EH (cell line): ENCODE results near the gene PUS7.
"Not testable (repeated sequence)": the region's sequence is repeated elsewhere in the genome, so short reads cannot be mapped to it uniquely, and the experiment has no call there.

Experiments used
- DNase-seq: peaks from one replicate; pipeline ENCODE4 v3.0.0-alpha.2; 2015; ENCODE audit warnings: low read depth

PUS7 gene

GRCh38 chr7:105444342-105444987 lies 77.6 kb downstream of the PUS7 start:
- DNase-seq: no peak

GRCh38 chr7:105442214-105442613 lies 79.9 kb downstream of the PUS7 start:
- DNase-seq: not testable (repeated sequence)

- peak; percentile 98 for DNase-seq
Observed at GRCh38 chr7:105439174-105439893, 82.7 kb downstream of the PUS7 start.

GRCh38 chr7:105438847-105439173 lies 83.3 kb downstream of the PUS7 start:
- no peak for DNase-seq

- no peak for DNase-seq
Observed at GRCh38 chr7:105438254-105438653, 83.8 kb downstream of the PUS7 start.

GRCh38 chr7:105437356-105437755 lies 84.7 kb downstream of the PUS7 start:
- DNase-seq: not testable (repeated sequence)

- peak; percentile 57 for DNase-seq
Observed at GRCh38 chr7:105429746-105430612, 92.1 kb downstream of the PUS7 start.

- DNase-seq: no peak
Observed at GRCh38 chr7:105426606-105427146, 95.4 kb downstream of the PUS7 start.

GRCh38 chr7:105423987-105424386 lies 98.1 kb downstream of the PUS7 start:
- DNase-seq: no peak

GRCh38 chr7:105413887-105414437 lies 108.1 kb downstream of the PUS7 start:
- peak; percentile 27 for DNase-seq

- not testable (repeated sequence) for DNase-seq
Observed at GRCh38 chr7:105410774-105411173, 111.3 kb downstream of the PUS7 start.

- not testable (repeated sequence) for DNase-seq
Observed at GRCh38 chr7:105409775-105410174, 112.3 kb downstream of the PUS7 start.

- no peak for DNase-seq
Observed at GRCh38 chr7:105408791-105409410, 113.2 kb downstream of the PUS7 start.
